ENCODE measurements around the gene POLD1.
"Not testable (repeated sequence)": the region's sequence is repeated elsewhere in the genome, so short reads cannot be mapped to it uniquely, and the experiment has no call there.

POLD1 gene

GRCh38 chr19:50365434-50366306, 18.5 kb upstream of the POLD1 start, which contains the start of gene NAPSA:
Gene NAPSA (minus strand): TSS chr19:50365639. CDS start chr19:50365621, 18 bp downstream.
- DNase-seq: no peak

- DNase-seq: peak; percentile 85
Observed at GRCh38 chr19:50368649-50369570, 15.2 kb upstream of the POLD1 start.

GRCh38 chr19:50371914-50372475, 12.2 kb upstream of the POLD1 start:
- no peak for DNase-seq

GRCh38 chr19:50376166-50377050, 7.7 kb upstream of the POLD1 start, which contains the start of gene NR1H2:
Gene NR1H2 (plus strand): TSS chr19:50376457. CDS start chr19:50377606, 1,149 bp downstream.
- peak; percentile 96 for DNase-seq

GRCh38 chr19:50377051-50377461, 7.1 kb upstream of the POLD1 start:
- no peak for DNase-seq

- no peak for DNase-seq
Observed at GRCh38 chr19:50377517-50377916, 6.6 kb upstream of the POLD1 start.

GRCh38 chr19:50378169-50378862, 5.8 kb upstream of the POLD1 start:
- no peak for DNase-seq

GRCh38 chr19:50378863-50379236, 5.3 kb upstream of the POLD1 start:
- DNase-seq: no peak

- no peak for DNase-seq
Observed at GRCh38 chr19:50379602-50380001, 4.5 kb upstream of the POLD1 start.

GRCh38 chr19:50380137-50380536, 4.0 kb upstream of the POLD1 start:
- DNase-seq: no peak

GRCh38 chr19:50380751-50381151, 3.4 kb upstream of the POLD1 start:
- DNase-seq: no peak

GRCh38 chr19:50381881-50382729, 2.0 kb upstream of the POLD1 start:
- DNase-seq: no peak

- no peak for DNase-seq
Observed at GRCh38 chr19:50383001-50383851, 921 bp upstream of the POLD1 start.

- no peak for DNase-seq
Observed at GRCh38 chr19:50384685-50385535, 763 bp downstream of the POLD1 start.

GRCh38 chr19:50387176-50387867, 3.2 kb downstream of the POLD1 start:
- DNase-seq: no peak

- DNase-seq: no peak
Observed at GRCh38 chr19:50387868-50388245, 3.7 kb downstream of the POLD1 start.

GRCh38 chr19:50390295-50390694, 6.1 kb downstream of the POLD1 start:
- DNase-seq: not testable (repeated sequence)

- not testable (repeated sequence) for DNase-seq
Observed at GRCh38 chr19:50390952-50391351, 6.8 kb downstream of the POLD1 start.

Data from left hindlimb (tissue), 1 donor.